NCI-H2227 (cell line): ENCODE results near the gene TBX2.

Experiments used
- DNase-seq: peaks from one replicate; lab custom pipeline; 2025; ENCODE audit not compliant: unreplicated experiment; lab: John Stamatoyannopoulos, UW

The TBX2 gene

DNA sequence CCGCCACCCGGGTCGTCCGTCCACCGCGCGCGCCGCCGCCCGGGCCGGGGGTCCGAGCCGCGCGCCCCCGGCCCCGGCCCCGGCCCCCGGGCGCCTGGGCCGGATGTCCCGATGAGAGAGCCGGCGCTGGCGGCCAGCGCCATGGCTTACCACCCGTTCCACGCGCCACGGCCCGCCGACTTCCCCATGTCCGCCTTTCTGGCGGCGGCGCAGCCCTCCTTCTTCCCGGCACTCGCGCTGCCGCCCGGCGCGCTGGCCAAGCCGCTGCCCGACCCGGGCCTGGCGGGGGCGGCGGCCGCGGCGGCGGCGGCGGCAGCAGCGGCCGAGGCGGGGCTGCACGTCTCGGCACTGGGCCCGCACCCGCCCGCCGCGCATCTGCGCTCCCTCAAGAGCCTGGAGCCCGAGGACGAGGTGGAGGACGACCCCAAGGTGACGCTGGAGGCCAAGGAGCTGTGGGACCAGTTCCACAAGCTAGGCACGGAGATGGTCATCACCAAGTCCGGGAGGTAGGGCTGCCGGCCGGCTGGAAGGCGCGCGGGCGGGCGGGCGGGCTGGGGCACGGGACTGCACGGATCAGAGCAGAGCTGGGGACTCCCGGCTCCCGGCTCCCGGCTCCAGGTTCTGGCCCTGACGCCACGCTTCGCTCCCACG lies 548 bp downstream of the TBX2 start:
- peak; percentile 46 for DNase-seq

- DNase-seq = peak; percentile 46
These were observed 1.2 kb downstream of the TBX2 start for GRCh38 chr17:61400717-61401388.

DNA sequence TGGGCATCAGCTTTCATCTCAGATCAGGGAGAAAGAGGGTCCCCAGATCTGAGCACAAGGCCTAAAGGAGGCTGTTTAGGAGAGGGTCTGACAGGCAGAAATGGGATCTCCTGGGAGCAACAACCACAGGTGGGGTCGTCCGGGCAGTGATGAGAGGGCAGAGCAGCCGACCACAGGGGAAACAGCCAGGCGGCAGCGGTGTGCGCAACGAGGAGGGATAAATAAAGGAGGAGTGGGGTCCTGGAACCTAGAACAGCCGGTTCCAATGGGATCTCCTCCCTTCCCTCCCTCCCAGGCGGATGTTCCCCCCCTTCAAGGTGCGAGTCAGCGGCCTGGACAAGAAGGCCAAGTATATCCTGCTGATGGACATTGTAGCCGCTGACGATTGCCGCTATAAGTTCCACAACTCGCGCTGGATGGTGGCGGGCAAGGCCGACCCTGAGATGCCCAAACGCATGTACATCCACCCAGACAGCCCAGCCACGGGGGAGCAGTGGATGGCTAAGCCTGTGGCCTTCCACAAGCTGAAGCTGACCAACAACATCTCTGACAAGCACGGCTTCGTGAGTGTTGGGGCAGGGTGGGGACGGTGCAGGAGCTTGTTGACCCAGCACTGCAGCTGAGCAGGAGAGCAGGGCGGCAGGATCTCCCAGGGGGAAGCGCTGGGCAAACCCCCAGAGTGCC lies 1.9 kb downstream of the TBX2 start:
- DNase-seq = no peak

GRCh38 chr17:61402073-61402541 lies 2.5 kb downstream of the TBX2 start:
- DNase-seq = no peak

GRCh38 chr17:61402978-61403800 lies 3.5 kb downstream of the TBX2 start:
- DNase-seq = peak; percentile 33

- DNase-seq = no peak
These were observed 4.4 kb downstream of the TBX2 start for GRCh38 chr17:61403801-61404662.

GRCh38 chr17:61404663-61404912 lies 4.9 kb downstream of the TBX2 start:
- DNase-seq = no peak

- DNase-seq = no peak
These were observed 5.5 kb downstream of the TBX2 start for GRCh38 chr17:61404913-61405685.

DNA sequence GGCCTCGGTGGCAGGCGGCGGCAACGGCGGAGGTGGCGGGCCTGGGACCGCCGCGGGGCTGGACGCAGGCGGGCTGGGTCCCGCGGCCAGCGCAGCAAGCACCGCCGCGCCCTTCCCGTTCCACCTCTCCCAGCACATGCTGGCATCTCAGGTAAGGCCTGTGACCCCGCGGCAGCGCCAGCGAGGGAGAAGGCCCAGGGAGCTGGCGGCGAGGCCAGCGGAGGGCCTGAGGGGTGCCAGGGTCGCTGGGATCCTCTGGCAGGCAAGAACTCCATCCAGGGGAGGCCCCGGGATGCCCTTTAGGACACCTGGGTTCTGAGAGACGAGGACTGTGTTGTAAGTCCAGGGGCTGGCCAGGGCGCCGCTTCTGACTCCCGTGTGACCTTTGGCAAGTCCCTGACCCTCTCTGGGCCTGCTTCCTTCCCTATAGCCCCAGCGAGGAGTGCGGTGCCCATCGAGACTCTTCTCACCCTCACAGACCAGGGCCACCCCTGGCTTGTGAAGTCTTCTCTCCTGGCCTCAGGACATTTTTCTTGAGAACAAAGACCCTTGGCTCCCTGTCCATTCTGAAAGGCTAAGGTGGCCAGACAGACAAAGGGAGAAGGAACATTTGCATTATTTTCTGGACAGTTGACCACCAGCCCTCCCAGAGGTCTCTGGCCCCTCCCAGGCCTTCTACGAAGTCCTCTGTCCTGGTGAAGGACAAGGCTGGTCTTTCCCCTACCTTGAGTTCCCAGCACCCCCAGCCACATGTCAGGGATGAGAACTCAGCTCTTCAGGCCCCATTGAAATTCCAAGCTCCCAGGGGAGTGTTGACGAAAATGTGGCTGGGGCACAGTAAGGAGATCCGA lies 6.3 kb downstream of the TBX2 start:
- no peak for DNase-seq

DNA sequence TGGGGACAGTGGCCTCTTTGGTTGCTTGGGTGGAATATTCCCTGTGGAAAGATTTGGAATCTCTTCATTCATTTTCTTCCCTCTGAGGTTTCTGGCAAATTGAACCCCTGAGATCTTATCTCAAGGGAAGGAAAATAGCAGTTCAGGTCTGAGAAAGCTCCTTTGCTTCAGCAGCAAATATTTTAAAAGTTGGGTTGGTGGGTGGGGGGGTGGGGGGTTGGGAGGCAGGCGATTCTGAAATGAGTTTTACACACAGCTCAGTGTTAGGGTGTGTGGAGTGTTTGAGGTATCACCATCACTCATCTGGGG lies 6.8 kb downstream of the TBX2 start:
- DNase-seq = no peak

DNA sequence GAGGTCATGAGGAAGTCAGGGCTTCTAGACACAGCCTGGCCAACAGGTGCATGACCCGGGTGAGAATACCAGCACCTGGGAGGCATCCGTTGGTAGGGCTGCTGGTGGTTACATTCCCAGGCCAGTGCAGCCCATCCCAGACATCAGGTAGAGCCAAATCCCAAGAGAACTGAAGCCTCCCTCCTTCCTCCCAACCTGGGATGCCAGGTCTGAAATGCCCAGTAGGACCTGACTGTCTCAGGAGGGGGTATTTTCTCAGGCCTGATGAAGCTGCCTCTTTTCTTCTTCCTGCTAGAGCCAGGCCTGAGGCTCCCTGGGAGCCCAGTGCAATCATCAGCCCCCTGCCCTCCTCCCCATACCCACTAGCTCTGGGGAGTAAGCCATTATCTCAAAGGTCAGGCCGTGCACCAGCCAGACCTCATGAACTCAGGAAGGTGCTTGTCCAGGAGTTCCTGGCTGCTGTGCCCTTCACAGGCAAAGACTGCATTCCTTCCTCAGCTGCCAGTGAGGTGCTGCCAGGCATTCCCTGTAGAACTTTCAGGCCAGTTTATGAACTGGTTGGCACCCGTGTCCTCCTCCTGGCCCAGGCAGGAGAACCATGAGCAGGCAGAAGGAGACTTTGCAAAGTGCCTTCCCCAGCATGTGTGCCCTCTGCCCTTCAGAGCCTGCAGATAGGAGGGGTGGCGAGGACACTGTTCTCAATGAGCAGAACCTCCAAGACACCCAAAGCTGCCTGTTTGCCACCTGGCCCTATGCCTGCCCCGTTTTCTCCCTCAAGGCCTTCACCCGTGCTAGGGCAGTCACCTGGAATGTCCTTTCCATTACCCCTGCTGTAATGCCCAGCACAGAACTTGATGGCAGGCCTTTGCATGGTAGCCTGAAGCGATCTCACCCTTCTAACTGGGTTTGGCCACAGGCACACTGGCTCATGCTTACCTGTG lies 7.6 kb downstream of the TBX2 start:
- no peak for DNase-seq

GRCh38 chr17:61408151-61409041 lies 8.8 kb downstream of the TBX2 start:
- DNase-seq = no peak

- peak; percentile 72 for DNase-seq
These were observed 9.9 kb downstream of the TBX2 start for GRCh38 chr17:61409301-61410112.

- peak; percentile 87 for DNase-seq
These were observed 10.7 kb downstream of the TBX2 start for GRCh38 chr17:61410141-61411010.

DNA sequence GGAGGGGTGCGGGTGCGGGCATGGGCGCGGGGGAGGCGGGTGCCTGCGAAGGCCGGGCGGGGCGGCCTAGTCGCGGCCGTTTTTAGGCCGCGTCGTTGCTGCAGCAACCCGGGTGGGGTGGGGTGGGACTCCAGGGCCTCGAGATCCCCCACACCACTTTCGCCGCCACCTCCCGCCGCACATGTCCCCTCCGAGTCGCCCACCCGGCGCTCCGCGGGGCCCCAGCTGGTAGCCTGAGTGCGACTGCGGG lies 11.3 kb downstream of the TBX2 start:
- DNase-seq = no peak
